ENCODE measurements around the gene REV3L.
"Not testable (repeated sequence)": the region's sequence is repeated elsewhere in the genome, so short reads cannot be mapped to it uniquely, and the experiment has no call there.

REV3L gene

GRCh38 chr6:111356551-111356950 lies 126.5 kb downstream of the REV3L start:
- no peak for FAIRE-seq

- no peak for FAIRE-seq
These were observed 128.1 kb downstream of the REV3L start for GRCh38 chr6:111354758-111355555.

- FAIRE-seq, result no peak
These were observed 129.0 kb downstream of the REV3L start for GRCh38 chr6:111353912-111354462.

GRCh38 chr6:111347589-111347988 lies 135.4 kb downstream of the REV3L start:
- no peak for FAIRE-seq

GRCh38 chr6:111342913-111343312 lies 140.1 kb downstream of the REV3L start:
- no peak for FAIRE-seq

GRCh38 chr6:111339294-111339693 lies 143.7 kb downstream of the REV3L start:
- no peak for FAIRE-seq

- FAIRE-seq, result no peak
These were observed 144.2 kb downstream of the REV3L start for GRCh38 chr6:111338843-111339242.

- FAIRE-seq, result no peak
These were observed 145.2 kb downstream of the REV3L start for GRCh38 chr6:111337829-111338236.

- FAIRE-seq, result no peak
These were observed 153.0 kb downstream of the REV3L start for GRCh38 chr6:111329882-111330633.

- no peak for FAIRE-seq
These were observed 156.5 kb downstream of the REV3L start for GRCh38 chr6:111326563-111326962.

- no peak for FAIRE-seq
These were observed 160.9 kb downstream of the REV3L start for GRCh38 chr6:111322145-111322544.

GRCh38 chr6:111307950-111308349 lies 175.1 kb downstream of the REV3L start:
- FAIRE-seq, result not testable (repeated sequence)

GRCh38 chr6:111307275-111307858 lies 175.7 kb downstream of the REV3L start:
- FAIRE-seq, result no peak

GRCh38 chr6:111306104-111306888 lies 176.7 kb downstream of the REV3L start:
- FAIRE-seq, result no peak

GRCh38 chr6:111301946-111302345 lies 181.1 kb downstream of the REV3L start:
- FAIRE-seq, result no peak

- FAIRE-seq, result peak; percentile 67
These were observed 181.8 kb downstream of the REV3L start for GRCh38 chr6:111300938-111301800.

- FAIRE-seq, result no peak
These were observed 185.2 kb downstream of the REV3L start for GRCh38 chr6:111297776-111298175.

GRCh38 chr6:111294374-111294967 lies 188.5 kb downstream of the REV3L start:
- FAIRE-seq, result no peak

GRCh38 chr6:111291336-111292259 lies 191.4 kb downstream of the REV3L start:
- FAIRE-seq, result no peak
